ENCODE data around the gene DYSF.

DNA sequence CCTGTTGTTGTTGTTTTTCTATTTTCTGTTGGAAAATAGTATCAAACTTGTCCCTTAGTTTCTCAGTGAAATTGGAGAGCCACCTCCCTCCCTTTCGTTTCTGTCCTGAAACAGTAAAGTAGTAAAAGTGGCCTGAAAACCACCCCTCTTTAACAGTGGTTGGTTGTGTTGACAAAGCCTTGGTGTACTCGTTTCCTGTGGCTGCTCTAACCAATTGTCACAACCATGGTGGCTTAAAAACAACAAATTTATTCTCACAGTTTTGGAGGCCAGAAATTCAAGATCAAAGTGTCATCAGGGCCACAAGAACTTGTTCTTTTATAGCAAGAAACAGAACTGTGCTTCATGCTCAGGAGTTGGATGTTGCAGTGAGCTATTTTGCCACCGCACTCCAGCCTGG, 4.0 kb upstream of the DYSF start:
- TF ChIP-seq, protein P1, sequence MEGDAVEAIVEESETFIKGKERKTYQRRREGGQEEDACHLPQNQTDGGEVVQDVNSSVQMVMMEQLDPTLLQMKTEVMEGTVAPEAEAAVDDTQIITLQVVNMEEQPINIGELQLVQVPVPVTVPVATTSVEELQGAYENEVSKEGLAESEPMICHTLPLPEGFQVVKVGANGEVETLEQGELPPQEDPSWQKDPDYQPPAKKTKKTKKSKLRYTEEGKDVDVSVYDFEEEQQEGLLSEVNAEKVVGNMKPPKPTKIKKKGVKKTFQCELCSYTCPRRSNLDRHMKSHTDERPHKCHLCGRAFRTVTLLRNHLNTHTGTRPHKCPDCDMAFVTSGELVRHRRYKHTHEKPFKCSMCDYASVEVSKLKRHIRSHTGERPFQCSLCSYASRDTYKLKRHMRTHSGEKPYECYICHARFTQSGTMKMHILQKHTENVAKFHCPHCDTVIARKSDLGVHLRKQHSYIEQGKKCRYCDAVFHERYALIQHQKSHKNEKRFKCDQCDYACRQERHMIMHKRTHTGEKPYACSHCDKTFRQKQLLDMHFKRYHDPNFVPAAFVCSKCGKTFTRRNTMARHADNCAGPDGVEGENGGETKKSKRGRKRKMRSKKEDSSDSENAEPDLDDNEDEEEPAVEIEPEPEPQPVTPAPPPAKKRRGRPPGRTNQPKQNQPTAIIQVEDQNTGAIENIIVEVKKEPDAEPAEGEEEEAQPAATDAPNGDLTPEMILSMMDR (conservative IDR thresholded peaks at IDR 0.05), result no peak
- no peak for TF ChIP-seq ZFX (IDR thresholded peaks at IDR 0.05)

Measured in C4-2B (cell line).